GM10847 (cell line): ENCODE results near the gene MTURN.

ENCODE experiments used
- POLR2A ChIP-seq: IDR thresholded peaks from 2 replicates; pipeline ENCODE4 v1.6.1; 2011; ENCODE audit not compliant: insufficient read length; ENCODE audit errors: extremely low read depth

The MTURN gene

GRCh38 chr7:30134611-30135300 lies at the start of gene MTURN:
Gene MTURN, plus strand, starts transcription at chr7:30134986. Its CDS starts 151 bp downstream, at chr7:30135137.
- no peak for TF ChIP-seq POLR2A

GRCh38 chr7:30086529-30086928 lies 48.3 kb upstream of the MTURN start:
- TF ChIP-seq POLR2A = no peak

- TF ChIP-seq POLR2A = no peak
Measured at GRCh38 chr7:30087371-30087770, 47.4 kb upstream of the MTURN start.

- no peak for TF ChIP-seq POLR2A
Measured at GRCh38 chr7:30088362-30088761, 46.4 kb upstream of the MTURN start.

- no peak for TF ChIP-seq POLR2A
Measured at GRCh38 chr7:30090111-30090510, 44.7 kb upstream of the MTURN start.

- no peak for TF ChIP-seq POLR2A
Measured at GRCh38 chr7:30091491-30091912, 43.3 kb upstream of the MTURN start.

- TF ChIP-seq POLR2A = no peak
Measured at GRCh38 chr7:30091987-30092386, 42.8 kb upstream of the MTURN start.

GRCh38 chr7:30093420-30093952 lies 41.3 kb upstream of the MTURN start:
- no peak for TF ChIP-seq POLR2A

GRCh38 chr7:30102281-30102680 lies 32.5 kb upstream of the MTURN start:
- TF ChIP-seq POLR2A = no peak

- no peak for TF ChIP-seq POLR2A
Measured at GRCh38 chr7:30104157-30104556, 30.6 kb upstream of the MTURN start.

- no peak for TF ChIP-seq POLR2A
Measured at GRCh38 chr7:30112103-30112713, 22.6 kb upstream of the MTURN start.

GRCh38 chr7:30113144-30113543 lies 21.6 kb upstream of the MTURN start:
- no peak for TF ChIP-seq POLR2A

GRCh38 chr7:30114536-30115238 lies 20.1 kb upstream of the MTURN start:
- TF ChIP-seq POLR2A = no peak

- no peak for TF ChIP-seq POLR2A
Measured at GRCh38 chr7:30115709-30116297, 19.0 kb upstream of the MTURN start.

GRCh38 chr7:30116771-30117170 lies 18.0 kb upstream of the MTURN start:
- TF ChIP-seq POLR2A = no peak

GRCh38 chr7:30117896-30118295 lies 16.9 kb upstream of the MTURN start:
- TF ChIP-seq POLR2A = no peak

- TF ChIP-seq POLR2A = no peak
Measured at GRCh38 chr7:30119890-30120577, 14.8 kb upstream of the MTURN start.
